SK-N-SH (cell line): ENCODE results near the gene GGA3. TPM values are rescaled to one million over a fixed set of nuclear protein-coding genes. Genes with fewer than 3 reads are reported as not detected.

ENCODE experiments used
- CTCF ChIA-PET: fragments of 300-600, 350-600 bp; formaldehyde crosslinking; extraction: SDS; loops from one replicate; lab custom pipeline; 2021; lab: Yijun Ruan, JAX
- POLR2A ChIA-PET: fragments of 350-600 bp; sonication (Branson Sonifier 250); formaldehyde crosslinking; extraction: SDS; loops from one replicate; lab custom pipeline; 2020; ENCODE audit warnings: antibody characterized with exemption, inconsistent platforms; lab: Yijun Ruan, JAX
- DNase-seq: peaks from one replicate; pipeline ENCODE4 v3.0.0; 2012
- H2AFZ ChIP-seq: fragments of 200-600 bp; sonication (generic); 2 replicates; pipeline ENCODE4 v1.8.1; 2016; ENCODE audit warnings: antibody characterized with exemption, mild to moderate bottlenecking, low read depth
- H3F3A ChIP-seq: fragments of 200-600 bp; sonication (generic); replicated peaks from 2 replicates; pipeline ENCODE3; 2016; ENCODE audit warnings: antibody characterized with exemption, mild to moderate bottlenecking; ENCODE audit not compliant: insufficient read depth
- H3K27ac ChIP-seq, 2 experiments: fragments of 200-500 bp in 1 of 2; fragments of 200-600 bp in 1 of 2; sonication (Bioruptor generic) in 1 of 2; sonication (generic), shearing (Covaris generic) in 1 of 2; 2 replicates each; pipeline versions ENCODE4 v1.5.1 to v1.6.1; 2014 to 2016; ENCODE audit warnings: low read depth in 2 of 2, inconsistent platforms in 1 of 2, low read length in 1 of 2, mild to moderate bottlenecking in 1 of 2, mixed read lengths in 1 of 2
- H3K27me3 ChIP-seq: fragments of 200-600 bp; sonication (generic), shearing (Covaris generic); 2 replicates; pipeline ENCODE4 v1.6.1; 2016; ENCODE audit warnings: mixed run types; ENCODE audit not compliant: insufficient read depth
- H3K36me3 ChIP-seq, 2 experiments: fragments of 200-500 bp in 1 of 2; fragments of 200-600 bp in 1 of 2; sonication (Bioruptor generic) in 1 of 2; sonication (generic) in 1 of 2; replicated peaks in 1 of 2; 2 replicates each; pipeline versions ENCODE3 to v1.5.1; 2014 to 2016; ENCODE audit warnings: low read length in 1 of 2, mild to moderate bottlenecking in 1 of 2; ENCODE audit not compliant: insufficient read depth in 2 of 2, control insufficient read depth in 1 of 2
- H3K4me1 ChIP-seq, 2 experiments: fragments of 200-500 bp in 1 of 2; fragments of 200-600 bp in 1 of 2; sonication (Bioruptor generic) in 1 of 2; sonication (generic), shearing (Covaris generic) in 1 of 2; 2 replicates each; pipeline versions ENCODE4 v1.5.1 to v1.6.1; 2014 to 2016; ENCODE audit warnings: low read depth in 1 of 2, low read length in 1 of 2, mixed run types in 1 of 2; ENCODE audit not compliant: insufficient read depth in 2 of 2, control insufficient read depth in 1 of 2
- H3K4me2 ChIP-seq: fragments of 200-600 bp; sonication (generic), shearing (Covaris generic); 2 replicates; pipeline ENCODE4 v1.6.1; 2017; ENCODE audit warnings: mixed run types
- H3K4me3 ChIP-seq, 2 experiments: fragments of 200-500 bp in 1 of 2; fragments of 200-600 bp in 1 of 2; sonication (Bioruptor generic) in 1 of 2; sonication (generic), shearing (Covaris generic) in 1 of 2; 2 replicates each; pipeline versions ENCODE4 v1.5.1 to v1.8.1; 2014 to 2016; ENCODE audit warnings: low read depth in 2 of 2, inconsistent platforms in 1 of 2, low read length in 1 of 2, mild to moderate bottlenecking in 1 of 2, mixed read lengths in 1 of 2, moderate library complexity in 1 of 2
- H3K79me2 ChIP-seq: fragments of 200-600 bp; sonication (generic); 2 replicates; pipeline ENCODE4 v1.8.1; 2017; ENCODE audit warnings: mild to moderate bottlenecking; ENCODE audit not compliant: insufficient read depth
- H3K9ac ChIP-seq: fragments of 200-600 bp; sonication (generic); 2 replicates; pipeline ENCODE4 v1.6.1; 2017; ENCODE audit warnings: mixed run types
- H3K9me2 ChIP-seq: fragments of 200-600 bp; sonication (generic); 2 replicates; pipeline ENCODE4 v1.6.1; 2017; ENCODE audit warnings: mixed run types
- H3K9me3 ChIP-seq: fragments of 200-600 bp; sonication (generic); 2 replicates; pipeline ENCODE4 v1.6.1; 2017; ENCODE audit warnings: mixed run types, mild to moderate bottlenecking, moderate library complexity
- H4K20me1 ChIP-seq: fragments of 200-600 bp; sonication (generic); 2 replicates; pipeline ENCODE4 v1.6.1; 2017; ENCODE audit warnings: mild to moderate bottlenecking, mixed run types; ENCODE audit not compliant: insufficient read depth
- CHD2 ChIP-seq: fragments of 150-350 bp; IDR thresholded peaks from 2 replicates; pipeline ENCODE4 v1.6.1; 2018; ENCODE audit warnings: low read length; ENCODE audit not compliant: partially characterized antibody
- ELF1 ChIP-seq: IDR thresholded peaks from 2 replicates; pipeline ENCODE4 v1.4.0; 2012
- FOXJ3 ChIP-seq: sonication (generic); formaldehyde crosslinking; IDR thresholded peaks from 2 replicates; pipeline ENCODE4 v1.5.1; 2020; ENCODE audit warnings: mild to moderate bottlenecking, missing genetic modification reagents
- MAX ChIP-seq: IDR thresholded peaks from 2 replicates; pipeline ENCODE4 v1.4.0; 2012; ENCODE audit warnings: low read depth
- NFIC ChIP-seq: IDR thresholded peaks from 2 replicates; pipeline ENCODE4 v1.4.0; 2012; ENCODE audit warnings: borderline replicate concordance
- RCOR1 ChIP-seq: fragments of 150-350 bp; IDR thresholded peaks from 2 replicates; pipeline ENCODE4 v1.6.1; 2017; ENCODE audit warnings: antibody characterized with exemption, low read length
- TCF12 ChIP-seq: IDR thresholded peaks from 2 replicates; pipeline ENCODE4 v1.4.0; 2012
- TEAD4 ChIP-seq: IDR thresholded peaks from 2 replicates; pipeline ENCODE4 v1.4.0; 2012; ENCODE audit warnings: mild to moderate bottlenecking, borderline replicate concordance; ENCODE audit not compliant: insufficient read depth
- USF1 ChIP-seq: IDR thresholded peaks from 2 replicates; pipeline ENCODE4 v1.4.0; 2012; ENCODE audit warnings: low read depth, borderline replicate concordance
- YY1 ChIP-seq: IDR thresholded peaks from 2 replicates; pipeline ENCODE4 v1.4.0; 2012; ENCODE audit warnings: low read depth, mild to moderate bottlenecking
- WGBS: methylation state at CpG from one replicate; pipeline ENCODE4 v1.1.6; 2017; ENCODE audit warnings: low lambda C conversion rate; 5-methylcytosine and 5-hydroxymethylcytosine counted together
- polyA plus RNA-seq, 3 experiments: library from polyadenylated mRNA; depleted of rRNA; stranded (reverse); fragments of >200 nt; gene quantifications; 2 replicates each; pipeline ENCODE4 v1.2.3, GENCODE V29; 2012

Gene GGA3
- polyA plus RNA-seq, 1 of the 3 experiments (the other 2 are of a cell fraction): 42.5 TPM

GRCh38 chr17:75238020-75238580, 23.3 kb downstream of the GGA3 start:
- TF ChIP-seq USF1: no peak
- no peak for TF ChIP-seq YY1
- no peak for TF ChIP-seq FOXJ3 (CRISPR knock-in tag)
- TF ChIP-seq TCF12: no peak
- no peak for TF ChIP-seq MAX
- no peak for TF ChIP-seq ELF1
- no peak for TF ChIP-seq NFIC
- no peak for TF ChIP-seq TEAD4
- no peaks in the 10 kb centered on the region; a peak in 1 of 4 replicates for H3K4me1 ChIP-seq
- no peak for DNase-seq
- WGBS: 92% methylated on average over 11 of the region's 11 CpGs
- H3K27me3 ChIP-seq: no peaks in the 10 kb centered on the region
- H2AFZ ChIP-seq: no peak overlapping the region
- no peaks in the 10 kb centered on the region for H3K9me3 ChIP-seq
- H3K27ac ChIP-seq: no peak overlapping the region
- peaks cover 3% of the 10 kb centered on the region; the same call in 1 of the 2 replicates for H4K20me1 ChIP-seq
- ChIA-PET CTCF (interaction anchor here (0.6 to 11.7 kb wide), 17 partner anchors 9 to 169 kb away, joined by 3 to 136 read pairs (median 8); partner anchors contain the start of genes GGA3, MIF4GD, MRPS7 and NUP85), POLR2A (interaction anchor here (1.2 kb wide), 1 partner anchor 124 kb away, joined by 4 read pairs; no protein-coding TSS in a partner anchor)
- H3K79me2 ChIP-seq: no peaks in the 10 kb centered on the region
- no peak overlapping the region for H3K9ac ChIP-seq
- no peak overlapping the region for H3K4me3 ChIP-seq
- H3K9me2 ChIP-seq: no peaks in the 10 kb centered on the region
- peaks cover 47 to 88% of the 10 kb centered on the region in 2 experiments for H3K36me3 ChIP-seq
- peaks cover 29% of the 10 kb centered on the region for H3F3A ChIP-seq
- H3K4me2 ChIP-seq: no peak overlapping the region

GRCh38 chr17:75237100-75238014, 24.0 kb downstream of the GGA3 start:
- WGBS: 93% methylated on average over 11 of the region's 12 CpGs
- no peaks in the 10 kb centered on the region for H3K9me3 ChIP-seq
- peaks cover 3% of the 10 kb centered on the region; the same call in 1 of the 2 replicates for H4K20me1 ChIP-seq
- ChIA-PET POLR2A (no interaction called here), CTCF (interaction anchor here (0.6 to 11.7 kb wide), 14 partner anchors 8 to 177 kb away, joined by 3 to 136 read pairs (median 12); partner anchors contain the start of genes GGA3, MIF4GD, MRPS7 and NUP85)
- no peaks in the 10 kb centered on the region for H3K9me2 ChIP-seq
- peaks cover 29% of the 10 kb centered on the region for H3F3A ChIP-seq
- H3K4me2 ChIP-seq: no peak overlapping the region
- no peak overlapping the region for H3K27ac ChIP-seq
- DNase-seq: no peak
- H3K27me3 ChIP-seq: no peaks in the 10 kb centered on the region
- no peak overlapping the region for H3K4me3 ChIP-seq
- no peaks in the 10 kb centered on the region; a peak in 1 of 4 replicates for H3K4me1 ChIP-seq
- TF ChIP-seq CHD2 (no peak), RCOR1 (no peak)
- no peak overlapping the region for H3K9ac ChIP-seq
- peaks cover 54 to 88% of the 10 kb centered on the region in 2 experiments for H3K36me3 ChIP-seq
- H3K79me2 ChIP-seq: no peaks in the 10 kb centered on the region
- H2AFZ ChIP-seq: no peak overlapping the region
